NAMALWA (cell line): Measurements from ENCODE around the gene CYLD.

Experiments
- DNase-seq: peaks from one replicate; pipeline ENCODE4 v3.0.0-alpha.2; 2015; ENCODE audit warnings: low spot score

The CYLD gene

GRCh38 chr16:50819706-50820105 is 77.8 kb downstream of the CYLD start:
- no peak for DNase-seq

GRCh38 chr16:50820225-50820624 is 78.3 kb downstream of the CYLD start:
- DNase-seq: no peak

GRCh38 chr16:50821586-50821985 is 79.7 kb downstream of the CYLD start:
- no peak for DNase-seq

- no peak for DNase-seq
Observed at GRCh38 chr16:50822671-50823070, 80.8 kb downstream of the CYLD start.

DNA sequence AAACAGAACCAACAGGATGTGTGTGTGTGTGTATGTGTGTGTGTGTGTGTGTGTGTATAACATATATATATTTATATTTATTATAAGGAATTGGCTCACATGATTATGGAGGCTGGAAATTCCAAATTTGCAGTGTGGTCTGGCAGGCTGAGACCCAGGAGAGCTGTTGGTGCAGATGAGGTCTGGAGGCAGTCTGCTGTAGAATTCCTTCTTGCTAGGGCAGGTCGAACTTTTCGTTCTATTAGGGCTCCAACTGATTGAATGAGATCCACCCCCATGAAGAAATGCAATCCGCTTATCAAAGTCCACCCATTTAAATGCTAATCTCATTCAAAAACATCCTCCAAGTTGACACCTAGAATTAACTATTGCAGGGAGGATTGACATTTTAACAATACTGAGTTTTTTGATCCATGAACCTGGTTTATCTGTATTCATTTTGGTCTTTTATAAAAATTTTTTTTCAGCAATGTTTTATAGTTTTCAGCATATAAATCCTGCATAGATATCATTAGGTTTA is 85.0 kb downstream of the CYLD start:
- DNase-seq: no peak

DNA sequence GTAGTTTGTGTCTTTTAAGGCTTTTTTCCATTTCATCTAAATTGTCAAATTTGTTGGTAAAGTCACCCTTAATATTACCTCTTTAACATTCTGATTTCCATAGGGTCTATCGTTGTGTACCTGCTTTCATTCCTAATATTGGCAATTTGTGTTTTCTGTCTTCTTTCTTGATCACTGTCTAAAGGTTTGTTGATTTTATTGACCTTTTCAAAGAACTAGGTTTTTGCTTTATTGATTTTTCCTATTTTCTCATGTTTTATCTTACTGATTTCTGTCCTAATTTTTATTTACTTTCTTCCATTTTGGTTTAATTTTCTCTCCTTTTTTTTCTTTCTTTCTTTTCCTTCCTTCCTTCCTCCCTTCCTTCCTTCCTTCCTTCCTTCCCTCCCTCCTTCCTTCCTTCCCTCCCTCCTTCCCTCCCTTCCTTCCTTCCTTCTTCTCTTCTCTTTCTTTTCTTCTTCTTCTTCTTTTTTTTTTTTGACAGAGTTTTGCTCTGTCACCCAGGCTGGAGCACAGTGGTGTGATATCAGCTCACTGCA is 86.3 kb downstream of the CYLD start:
- no peak for DNase-seq

- DNase-seq: no peak
Observed at GRCh38 chr16:50830698-50831097, 88.8 kb downstream of the CYLD start.

GRCh38 chr16:50831751-50832150 is 89.9 kb downstream of the CYLD start:
- DNase-seq: no peak

- DNase-seq: no peak
Observed at GRCh38 chr16:50833929-50834328, 92.0 kb downstream of the CYLD start.

GRCh38 chr16:50834701-50835100 is 92.8 kb downstream of the CYLD start:
- no peak for DNase-seq

GRCh38 chr16:50835358-50836060 is 93.6 kb downstream of the CYLD start:
- DNase-seq: no peak

DNA sequence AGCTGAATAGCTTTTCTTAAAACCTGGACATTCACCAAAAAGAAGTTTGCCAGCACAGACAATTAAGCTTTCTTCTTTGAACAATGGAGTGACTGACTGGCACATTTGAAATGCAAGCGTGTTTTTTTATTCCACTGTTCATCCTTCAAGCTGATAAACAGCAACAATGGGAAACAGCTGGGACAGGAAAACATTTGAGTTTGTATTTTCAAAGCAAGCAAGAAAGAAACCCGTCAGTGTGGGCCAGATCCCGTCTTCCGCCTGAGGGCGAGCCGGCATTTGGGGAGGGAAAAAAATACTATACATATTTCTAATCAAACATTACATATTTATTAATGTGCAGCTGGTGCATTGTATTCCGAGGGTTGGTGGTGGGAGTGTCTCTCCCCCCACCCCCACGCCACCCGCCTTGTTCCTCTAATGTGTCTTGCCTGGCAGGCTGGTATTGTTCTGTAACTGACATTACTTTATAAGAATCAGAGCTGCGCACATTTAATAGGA is 94.3 kb downstream of the CYLD start:
- DNase-seq: no peak

DNA sequence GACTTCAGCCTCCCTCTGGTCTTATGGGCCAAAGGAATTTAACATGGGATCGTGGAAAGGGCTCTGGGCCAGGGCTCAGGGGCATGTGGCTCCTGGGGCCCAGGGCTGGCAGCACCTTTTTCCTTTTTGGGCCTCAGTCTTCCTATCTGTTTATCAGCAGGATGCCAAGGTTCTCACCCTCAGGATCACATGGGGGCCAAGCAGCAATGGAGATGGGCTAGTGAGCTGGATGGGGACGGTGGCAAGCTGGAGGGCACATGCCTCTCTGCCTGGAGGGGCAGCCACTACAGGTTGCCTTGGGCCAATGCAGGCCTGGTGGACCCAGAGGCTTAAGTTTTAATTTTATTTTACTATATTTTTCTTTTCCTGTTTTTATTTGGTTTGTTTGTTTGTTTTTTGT is 95.4 kb downstream of the CYLD start:
- no peak for DNase-seq

- DNase-seq: no peak
Observed at GRCh38 chr16:50838165-50838564, 96.3 kb downstream of the CYLD start.

DNA sequence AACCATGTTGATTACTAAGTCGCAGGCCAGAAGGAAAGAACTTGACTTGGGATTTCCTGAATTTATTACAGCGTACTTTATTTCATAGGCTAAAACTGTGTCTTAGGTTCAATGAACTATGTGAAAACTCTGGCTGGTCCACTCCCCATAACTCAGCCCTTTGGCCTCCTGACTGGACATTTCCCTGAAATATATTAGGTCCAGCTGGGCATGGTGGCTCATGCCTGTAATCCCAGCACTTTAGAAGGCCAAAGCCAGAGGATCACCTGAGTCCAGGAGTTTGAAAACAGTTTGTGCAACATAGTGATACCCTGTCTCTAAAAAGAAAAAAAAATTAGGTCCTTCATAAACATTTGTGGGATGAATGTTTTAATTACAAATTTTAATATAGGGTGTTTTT is 97.0 kb downstream of the CYLD start:
- DNase-seq: no peak

DNA sequence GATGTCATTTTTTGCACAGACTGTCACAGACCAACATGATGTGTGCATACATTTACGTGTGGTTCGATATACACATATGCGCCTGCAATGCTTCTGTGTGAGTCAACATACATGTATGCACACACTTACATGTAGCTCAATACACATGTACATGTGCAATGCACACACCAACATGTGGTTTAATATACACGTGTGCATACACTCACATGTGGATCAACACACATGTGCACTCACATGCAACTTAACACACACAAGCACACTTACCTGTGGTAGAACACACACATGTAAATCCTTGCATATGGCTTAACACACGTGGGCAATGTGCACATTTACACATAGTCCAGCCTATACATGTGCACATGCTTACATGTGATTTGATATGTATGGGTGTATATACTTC is 97.5 kb downstream of the CYLD start:
- no peak for DNase-seq

- DNase-seq: no peak
Observed at GRCh38 chr16:50839920-50840729, 98.2 kb downstream of the CYLD start.

- no peak for DNase-seq
Observed at GRCh38 chr16:50841081-50841886, 99.4 kb downstream of the CYLD start.

- no peak for DNase-seq
Observed at GRCh38 chr16:50842013-50842505, 100.2 kb downstream of the CYLD start.

- no peak for DNase-seq
Observed at GRCh38 chr16:50842589-50842988, 100.7 kb downstream of the CYLD start.

DNA sequence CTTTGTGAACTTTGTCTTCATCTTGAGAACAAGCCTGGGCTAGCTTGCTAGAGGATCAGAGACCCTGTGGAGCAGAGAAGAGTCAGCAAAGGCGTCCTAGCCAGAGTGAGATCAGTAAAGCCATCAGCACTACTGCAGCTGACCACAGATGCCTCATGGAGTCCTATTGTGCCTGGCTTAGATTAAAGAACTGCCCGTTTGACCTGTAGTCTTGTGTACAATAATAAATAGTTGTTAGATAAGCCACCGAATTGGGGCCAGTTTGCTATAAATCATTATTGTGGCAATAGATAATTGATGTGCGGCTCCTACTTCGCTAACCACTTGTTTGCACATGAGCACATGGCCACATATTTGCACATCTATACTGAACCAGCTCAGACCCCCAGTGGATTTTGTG is 103.0 kb downstream of the CYLD start:
- no peak for DNase-seq

DNA sequence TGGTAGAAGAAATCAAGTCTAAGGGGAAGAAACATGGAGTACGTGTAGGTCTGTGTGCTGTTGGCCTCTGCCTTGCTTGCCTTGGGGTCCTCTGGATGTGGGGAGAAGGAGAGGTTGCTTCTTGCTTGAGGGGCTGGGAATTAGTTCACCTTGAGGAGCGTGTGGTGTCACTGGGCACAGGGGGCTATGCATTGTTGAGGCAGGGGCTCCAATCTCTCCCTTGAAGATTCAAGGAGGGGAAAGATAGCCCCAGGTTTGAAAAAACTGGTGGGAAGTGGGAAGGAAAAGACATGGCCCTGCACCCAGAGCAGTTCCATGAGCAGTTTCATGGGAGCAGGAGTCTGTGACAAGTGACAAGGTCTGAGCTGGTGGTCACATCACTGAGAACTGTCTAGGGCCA is 103.4 kb downstream of the CYLD start:
- DNase-seq: no peak
